Activated CD8-positive, alpha-beta memory T cell treated with anti-CD3 and anti-CD28 coated beads for 24 hours (primary cell): Measurements from ENCODE around the gene OR8B4.
"Not testable (repeated sequence)": the region's sequence is repeated elsewhere in the genome, so short reads cannot be mapped to it uniquely, and the experiment has no call there.

Experiments
- DNase-seq: peaks from one replicate; pipeline ENCODE4 v3.0.0-alpha.2; 2020

The OR8B4 gene

GRCh38 chr11:124424384-124424921, at the start of gene OR8B4:
OR8B4 (minus strand) TSS chr11:124424871; CDS start chr11:124424871, 0 bp downstream.
- DNase-seq, result no peak

GRCh38 chr11:124474079-124474478, 49.4 kb upstream of the OR8B4 start:
- DNase-seq, result no peak

- no peak for DNase-seq
Observed at GRCh38 chr11:124473476-124473875, 48.8 kb upstream of the OR8B4 start.

- no peak for DNase-seq
Observed at GRCh38 chr11:124470561-124471227, 46.0 kb upstream of the OR8B4 start.

- no peak for DNase-seq
Observed at GRCh38 chr11:124467381-124467927, 42.8 kb upstream of the OR8B4 start.

GRCh38 chr11:124465368-124465767, 40.7 kb upstream of the OR8B4 start:
- DNase-seq, result no peak

- no peak for DNase-seq
Observed at GRCh38 chr11:124463990-124464389, 39.3 kb upstream of the OR8B4 start.

GRCh38 chr11:124463324-124463723, 38.7 kb upstream of the OR8B4 start:
- DNase-seq, result no peak

GRCh38 chr11:124460459-124460858, 35.8 kb upstream of the OR8B4 start:
- DNase-seq, result no peak

- DNase-seq, result not testable (repeated sequence)
Observed at GRCh38 chr11:124459379-124459778, 34.7 kb upstream of the OR8B4 start.

- no peak for DNase-seq
Observed at GRCh38 chr11:124454552-124454951, 29.9 kb upstream of the OR8B4 start.

- no peak for DNase-seq
Observed at GRCh38 chr11:124446916-124447315, 22.2 kb upstream of the OR8B4 start.

GRCh38 chr11:124445646-124446150, 21.0 kb upstream of the OR8B4 start, which contains the start of gene OR8B8:
OR8B8 (minus strand) TSS chr11:124445696; CDS start chr11:124441085, 4,611 bp downstream.
- DNase-seq, result no peak

GRCh38 chr11:124442847-124443246, 18.2 kb upstream of the OR8B4 start:
- DNase-seq, result no peak

GRCh38 chr11:124442442-124442841, 17.8 kb upstream of the OR8B4 start:
- DNase-seq, result no peak

- DNase-seq, result no peak
Observed at GRCh38 chr11:124441519-124441918, 16.8 kb upstream of the OR8B4 start.

- DNase-seq, result no peak
Observed at GRCh38 chr11:124441081-124441480, 16.4 kb upstream of the OR8B4 start.

- no peak for DNase-seq
Observed at GRCh38 chr11:124440608-124441007, 15.9 kb upstream of the OR8B4 start.

GRCh38 chr11:124434699-124435098, 10.0 kb upstream of the OR8B4 start:
- DNase-seq, result no peak

GRCh38 chr11:124429599-124429998, 4.9 kb upstream of the OR8B4 start:
- DNase-seq, result no peak

GRCh38 chr11:124421043-124421442, 3.6 kb downstream of the OR8B4 start:
- no peak for DNase-seq

GRCh38 chr11:124415356-124415923, 9.2 kb downstream of the OR8B4 start:
- DNase-seq, result no peak

GRCh38 chr11:124409906-124410305, 14.8 kb downstream of the OR8B4 start:
- no peak for DNase-seq

- DNase-seq, result no peak
Observed at GRCh38 chr11:124405581-124405980, 19.1 kb downstream of the OR8B4 start.
